Eye (tissue), 1 donor: ENCODE results near the gene KCNQ1.

Experiments used
- DNase-seq: peaks from one replicate; pipeline ENCODE4 v3.0.0-alpha.2; 2015

Gene KCNQ1

DNA sequence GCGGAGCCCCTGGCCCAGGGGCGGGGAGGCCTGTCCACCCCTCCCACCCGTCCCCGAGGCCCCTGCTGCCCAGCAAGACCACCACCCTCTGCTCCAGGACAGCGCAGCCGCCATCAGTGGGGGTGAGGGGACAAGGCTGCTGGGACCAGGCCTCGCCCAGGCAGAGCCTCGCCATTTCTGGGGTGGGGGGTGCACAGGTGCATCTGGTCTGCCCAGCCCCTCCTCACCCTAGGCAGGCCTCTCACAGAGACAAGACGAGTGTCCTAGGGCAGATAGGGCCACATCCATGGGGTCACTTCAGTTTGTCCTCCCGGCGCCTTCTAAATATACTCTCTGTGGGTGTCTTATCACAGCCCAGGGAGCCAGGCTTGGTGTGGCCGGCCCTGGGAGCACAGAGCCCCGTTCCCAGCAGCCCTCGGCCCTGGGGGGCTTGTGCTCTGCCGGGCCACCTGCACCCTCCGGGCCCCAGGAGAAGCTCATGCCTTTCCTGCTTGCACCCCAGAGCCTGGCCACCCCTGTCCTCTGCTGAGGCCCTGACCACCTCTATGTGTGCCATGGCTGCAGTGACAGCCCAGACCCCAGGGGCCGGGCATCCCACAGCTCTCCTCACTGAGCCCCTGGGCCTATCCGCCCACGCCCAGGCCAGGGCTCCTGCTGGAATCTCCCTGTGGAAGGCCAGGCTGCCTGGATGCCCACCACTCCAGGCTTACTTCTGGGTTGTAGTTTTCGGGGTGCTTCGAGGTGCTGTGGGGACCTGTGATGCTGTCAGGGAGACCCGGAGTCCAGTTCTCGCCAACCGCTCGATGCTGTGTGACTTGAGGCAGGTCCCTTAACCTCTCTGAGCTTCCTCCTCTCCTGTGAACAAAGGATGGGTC is 70.8 kb downstream of the KCNQ1 start:
- no peak for DNase-seq

DNA sequence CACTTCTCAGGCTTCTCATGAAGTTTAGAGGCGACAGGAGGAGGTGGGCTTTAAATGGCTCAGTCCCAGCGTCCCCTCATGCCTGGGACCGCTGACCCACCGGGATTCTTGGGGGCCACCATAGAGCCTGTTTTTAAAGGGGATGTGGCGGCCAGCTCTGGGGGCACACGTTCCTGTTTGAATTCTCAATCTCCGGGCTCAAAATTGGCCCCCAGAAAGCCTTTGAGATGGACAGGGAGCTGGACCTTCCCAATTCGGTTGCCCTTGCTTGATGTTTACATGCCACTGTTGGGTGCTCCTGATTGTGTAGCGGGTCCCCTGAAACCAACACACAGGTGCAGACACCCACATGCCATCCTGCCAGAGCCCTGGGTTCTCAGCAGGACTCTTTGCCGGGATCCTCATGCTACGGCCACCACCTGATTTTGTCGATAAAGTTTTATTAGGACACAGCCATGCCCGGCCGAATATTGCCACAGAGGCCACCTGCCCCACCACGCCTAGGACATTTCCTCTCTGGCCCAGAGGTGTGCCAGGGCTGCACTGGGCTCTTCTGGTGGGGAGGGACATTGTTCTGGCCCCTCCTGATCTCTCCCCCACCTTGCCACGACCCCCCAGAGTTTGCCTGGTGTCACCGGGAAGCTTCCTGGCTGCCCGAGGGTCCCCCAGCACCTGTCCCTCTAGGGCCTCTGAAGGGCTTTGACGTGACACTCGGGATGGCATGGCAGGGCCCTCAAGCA is 71.6 kb downstream of the KCNQ1 start:
- DNase-seq: no peak

DNA sequence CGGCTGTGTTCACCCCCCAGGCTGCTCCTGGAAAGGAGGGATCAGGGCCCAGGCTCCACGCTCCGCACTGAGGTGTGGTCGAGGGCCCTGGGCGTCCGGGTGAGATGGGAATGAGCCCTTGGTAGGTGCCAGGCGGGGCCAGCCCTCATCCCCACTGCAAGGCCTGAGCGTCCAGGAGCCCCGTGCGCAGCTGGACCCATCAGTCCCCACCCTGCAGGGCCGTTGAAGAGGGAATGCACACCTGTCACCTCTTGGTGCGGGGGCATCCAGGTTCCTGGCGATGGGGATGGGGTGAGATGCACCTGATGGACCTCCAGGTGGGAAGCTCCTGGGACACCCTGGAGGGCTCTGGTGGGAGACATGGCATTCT is 72.2 kb downstream of the KCNQ1 start:
- no peak for DNase-seq

DNA sequence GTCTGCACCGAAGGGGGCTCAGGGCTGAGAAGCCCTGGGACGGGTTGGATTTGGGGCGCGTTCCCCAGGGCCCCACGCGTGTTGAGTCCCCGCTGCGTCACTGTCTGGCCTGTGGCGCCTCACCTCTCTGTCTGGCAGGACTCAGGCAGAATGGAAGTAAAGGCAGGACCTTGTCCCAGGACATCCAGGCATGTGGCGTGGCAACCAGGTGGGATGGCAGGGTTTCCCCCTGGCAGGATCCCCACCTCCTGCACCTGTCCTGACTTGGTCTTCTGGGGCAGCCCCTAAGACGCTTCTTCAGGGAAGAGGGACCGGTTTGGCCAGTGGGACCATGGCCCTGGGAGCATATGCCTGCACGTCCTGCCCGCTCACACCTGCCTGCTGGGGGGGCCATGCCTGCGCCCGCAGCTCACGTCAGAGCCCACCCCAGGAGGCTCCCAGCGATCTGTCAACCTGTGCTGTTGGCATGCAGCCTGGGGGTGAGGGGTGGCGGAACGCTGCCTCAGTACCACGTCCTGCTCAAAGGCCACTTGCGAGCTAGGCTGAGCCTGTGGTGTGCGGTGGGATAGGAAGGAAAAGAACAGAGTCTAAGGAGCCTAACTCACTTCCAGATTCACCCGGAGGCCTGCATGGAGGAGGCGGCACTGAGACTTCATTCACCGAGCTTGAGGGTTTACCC is 72.7 kb downstream of the KCNQ1 start:
- DNase-seq: no peak

DNA sequence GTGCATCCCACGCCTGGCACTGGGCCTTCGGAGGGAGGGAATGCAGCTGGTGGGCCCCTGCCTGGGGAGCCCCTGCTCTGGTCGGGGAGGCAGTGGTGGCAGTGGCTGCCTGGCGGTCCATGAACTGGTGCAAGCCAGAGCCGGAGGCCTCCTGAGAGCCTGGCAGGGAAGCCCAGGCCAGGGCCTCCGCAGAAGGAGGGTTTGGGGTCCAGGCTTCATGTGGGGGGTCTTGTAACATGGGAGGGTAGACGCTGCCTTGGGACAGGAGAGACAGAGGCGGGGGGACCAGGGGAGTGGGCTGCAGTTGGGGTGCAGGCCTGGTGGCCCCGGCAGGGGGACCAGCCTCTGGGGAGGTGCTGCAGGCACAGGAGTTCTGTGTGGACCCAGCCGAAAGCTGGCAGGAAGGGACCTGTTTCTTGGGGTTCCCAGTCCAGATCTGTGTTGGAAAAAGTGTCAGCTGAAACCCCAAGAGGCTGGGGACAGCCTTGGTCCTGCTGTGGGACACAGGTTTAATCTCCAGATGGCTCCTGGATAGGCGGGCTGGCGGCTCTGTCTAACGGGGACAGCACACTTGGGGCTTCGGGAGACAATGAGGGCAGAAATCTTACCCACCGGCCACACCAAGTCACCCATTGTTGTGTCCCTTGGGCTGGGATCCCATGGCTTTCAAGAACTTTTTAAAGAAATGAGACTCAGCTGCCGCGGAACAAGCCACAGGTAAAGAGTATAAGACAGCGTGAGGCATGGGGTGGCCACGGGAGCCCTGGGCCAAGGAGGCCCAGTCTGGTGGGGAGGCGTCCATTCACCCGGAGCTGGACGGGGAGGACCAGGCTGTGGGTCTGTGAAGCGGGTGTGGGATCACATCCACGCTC is 73.5 kb downstream of the KCNQ1 start:
- DNase-seq: no peak

DNA sequence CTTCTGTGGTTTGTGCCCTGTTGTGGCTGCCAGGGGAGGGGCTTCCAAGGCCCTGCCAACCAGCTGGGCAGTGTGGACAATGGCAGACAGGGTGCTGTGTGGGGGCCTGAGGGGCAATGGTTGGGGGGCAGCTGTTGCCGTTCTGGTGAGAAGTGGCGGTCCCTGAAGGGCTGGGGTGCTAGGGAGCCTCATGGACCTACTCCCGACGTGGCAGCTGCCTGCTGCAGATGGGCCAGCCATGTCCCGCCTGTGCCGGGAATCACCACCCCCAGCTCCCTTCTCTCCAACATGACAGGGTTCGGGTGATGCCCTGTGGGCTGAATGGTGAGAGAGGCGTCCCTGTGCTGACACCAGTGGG is 74.2 kb downstream of the KCNQ1 start:
- no peak for DNase-seq

DNA sequence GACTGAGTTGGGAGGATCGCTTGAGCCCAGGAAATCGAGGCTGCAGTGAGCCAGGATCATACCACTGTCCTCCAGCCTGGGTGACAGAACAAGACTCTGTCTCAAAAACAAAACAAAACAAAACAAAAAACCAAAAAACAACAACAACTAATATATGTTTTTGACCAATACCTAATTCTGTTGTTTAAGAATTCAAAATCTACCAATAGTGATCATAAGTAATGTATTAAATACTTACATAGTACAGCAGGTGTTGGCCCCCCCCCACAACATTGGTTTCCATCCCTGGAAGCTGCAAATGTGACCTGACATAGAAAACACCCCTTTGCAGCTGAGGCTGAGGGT is 74.7 kb downstream of the KCNQ1 start:
- DNase-seq: no peak

DNA sequence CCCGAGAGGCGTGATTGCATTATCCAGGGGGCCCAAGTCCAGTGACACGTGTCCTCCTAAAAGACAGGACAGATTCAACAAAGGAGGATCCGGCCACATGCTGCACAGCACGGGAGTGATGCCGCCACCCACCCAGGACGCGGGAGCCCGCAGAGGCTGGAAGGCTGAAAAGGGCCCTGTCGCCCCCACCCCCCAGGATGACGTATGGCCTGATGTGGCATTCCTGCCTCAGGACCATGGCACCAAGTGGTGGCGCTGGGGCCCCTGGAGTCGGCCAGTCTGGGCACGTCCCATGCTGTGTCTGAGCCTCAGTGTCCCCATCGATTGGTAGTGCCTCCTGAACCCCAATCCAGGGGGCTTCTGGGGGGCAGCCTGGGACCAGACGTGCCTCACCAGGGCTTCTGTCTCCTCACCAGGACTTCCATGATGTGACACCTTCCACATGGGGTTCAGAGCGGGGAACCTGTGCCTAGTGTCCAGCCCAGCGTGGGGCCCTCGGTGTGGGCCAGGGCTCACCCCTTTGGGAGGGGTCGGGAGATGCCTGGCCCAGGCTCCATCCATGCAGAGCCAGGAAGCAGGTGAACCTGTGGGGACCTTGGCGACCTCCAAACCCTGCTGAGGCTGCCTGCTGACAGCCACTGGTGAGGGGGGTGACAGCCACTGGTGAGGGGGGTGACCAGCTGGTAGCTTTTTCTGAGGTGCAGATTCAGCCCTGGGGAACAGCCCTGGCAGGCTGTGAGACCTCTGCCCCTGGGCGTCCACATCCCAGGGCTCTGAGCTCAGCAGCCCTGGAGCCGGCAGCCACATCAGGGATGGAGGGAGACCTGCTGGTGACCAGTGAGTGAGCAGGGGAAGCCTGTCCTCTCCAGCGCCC is 75.3 kb downstream of the KCNQ1 start:
- no peak for DNase-seq

DNA sequence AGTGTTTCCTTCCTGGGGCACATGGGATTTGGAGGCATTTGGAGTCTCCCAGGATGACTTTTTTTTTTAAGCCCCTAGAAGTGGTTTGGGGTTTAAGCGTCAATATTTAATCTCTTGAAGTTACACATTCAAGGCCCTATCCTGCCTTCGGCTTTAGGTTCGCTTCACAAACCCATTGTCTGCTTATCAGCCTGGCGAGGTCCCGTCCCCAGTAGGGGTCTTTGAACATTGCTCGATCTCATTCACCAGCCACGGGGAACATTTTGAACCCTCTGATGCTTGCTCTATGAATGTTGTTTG is 75.9 kb downstream of the KCNQ1 start:
- DNase-seq: no peak

DNA sequence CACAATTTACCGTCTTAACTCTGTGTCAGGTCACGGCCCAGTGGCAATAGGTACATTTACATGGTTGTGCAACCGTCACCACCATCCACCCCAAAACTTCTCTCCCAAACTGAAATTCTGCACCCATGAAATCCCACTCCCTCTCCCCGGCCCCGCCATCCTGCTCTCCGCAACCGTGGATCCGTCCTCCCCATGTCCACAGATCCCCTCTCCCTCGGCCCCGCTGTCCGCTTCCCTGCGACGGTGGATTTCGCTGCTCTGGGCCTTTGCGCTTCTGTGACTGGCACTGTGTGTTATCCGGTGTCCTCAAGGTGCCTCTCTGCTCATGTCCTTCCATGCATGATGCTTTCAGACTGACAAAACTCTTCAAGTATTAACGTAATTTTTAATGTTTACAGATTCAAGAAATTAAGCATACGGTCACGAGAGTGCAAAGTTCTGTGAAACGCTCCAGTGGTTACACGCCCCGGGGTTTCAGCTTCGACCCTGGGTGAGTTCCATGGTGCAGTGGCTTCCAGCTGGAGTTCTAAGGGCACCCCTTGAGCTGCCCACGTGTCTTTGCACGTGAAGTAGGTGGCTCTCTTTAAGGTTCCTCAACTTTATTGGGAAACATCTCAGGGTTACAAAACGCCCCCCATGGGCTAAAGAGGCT is 76.4 kb downstream of the KCNQ1 start:
- no peak for DNase-seq

DNA sequence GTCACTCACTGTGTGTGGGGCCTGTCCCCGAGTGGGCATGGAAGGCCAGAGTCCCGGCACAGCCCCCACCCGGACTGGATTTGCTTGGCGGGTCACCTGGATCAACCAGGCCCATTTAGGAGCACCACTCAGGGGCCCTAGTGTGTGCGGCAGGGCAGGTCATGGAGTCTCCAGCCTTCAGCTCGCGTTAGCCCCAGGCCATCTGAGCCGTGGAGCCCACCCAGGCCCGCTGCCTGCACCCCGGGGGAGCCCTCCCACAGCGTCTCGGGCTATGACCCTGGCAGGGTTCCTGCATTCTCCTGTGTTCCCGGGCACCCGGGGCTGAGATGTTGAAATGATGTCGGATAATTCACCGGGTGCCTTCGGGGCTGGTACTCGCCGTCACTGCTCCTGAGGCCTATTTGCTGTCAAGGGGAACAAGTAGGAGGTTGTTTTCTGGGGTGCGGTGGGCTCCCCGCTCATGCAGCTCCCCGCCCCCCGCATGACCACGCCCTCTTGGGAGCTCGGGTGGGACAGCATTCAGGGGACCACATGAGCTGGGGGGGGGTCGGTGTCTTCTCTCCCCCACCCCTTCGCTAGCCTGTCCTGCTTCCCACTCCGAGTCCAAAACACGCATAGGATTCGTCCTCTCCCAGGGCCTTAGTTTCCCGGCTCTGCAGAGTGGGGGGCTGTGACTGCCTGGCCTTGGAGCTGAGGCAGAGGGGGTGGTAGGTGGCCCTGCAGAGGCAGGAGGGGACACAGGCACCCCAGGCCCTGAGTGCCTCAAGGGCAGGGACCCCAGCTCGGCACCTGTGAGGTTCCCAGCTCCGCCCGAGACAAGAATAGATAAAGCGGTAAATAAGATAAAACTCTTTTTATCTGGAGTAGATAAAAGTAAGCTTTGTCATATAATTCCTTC is 77.2 kb downstream of the KCNQ1 start:
- DNase-seq: no peak

DNA sequence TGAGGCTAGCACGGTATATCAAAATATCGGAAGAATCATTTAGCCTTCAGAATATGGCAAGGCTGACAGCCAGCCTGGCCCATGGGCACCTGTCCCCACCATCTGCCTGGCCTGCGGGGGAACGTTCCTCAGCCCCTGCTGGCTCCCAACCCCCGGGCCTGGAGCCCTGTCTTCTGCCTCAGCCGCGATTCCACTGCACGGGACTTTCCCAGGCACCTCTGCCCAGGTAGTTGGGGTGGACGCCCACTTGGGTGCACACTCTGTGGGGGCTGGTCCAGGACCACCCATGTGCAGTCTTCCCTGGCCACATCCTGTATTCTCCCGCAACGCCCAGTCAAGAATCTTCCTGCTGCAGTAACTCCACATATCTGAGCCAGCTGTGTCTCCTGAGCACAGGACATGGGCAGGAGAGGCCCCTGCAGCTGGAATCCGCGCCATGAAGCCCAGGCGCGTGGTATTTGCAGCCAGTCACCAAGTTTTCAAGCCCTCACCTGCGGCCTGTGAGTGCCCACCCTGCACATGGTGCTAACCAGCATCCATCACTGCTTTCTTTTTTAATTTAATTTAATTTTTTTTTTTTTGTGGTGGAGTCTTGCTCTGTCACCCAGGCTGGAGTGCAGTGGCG is 77.9 kb downstream of the KCNQ1 start:
- DNase-seq: no peak

DNA sequence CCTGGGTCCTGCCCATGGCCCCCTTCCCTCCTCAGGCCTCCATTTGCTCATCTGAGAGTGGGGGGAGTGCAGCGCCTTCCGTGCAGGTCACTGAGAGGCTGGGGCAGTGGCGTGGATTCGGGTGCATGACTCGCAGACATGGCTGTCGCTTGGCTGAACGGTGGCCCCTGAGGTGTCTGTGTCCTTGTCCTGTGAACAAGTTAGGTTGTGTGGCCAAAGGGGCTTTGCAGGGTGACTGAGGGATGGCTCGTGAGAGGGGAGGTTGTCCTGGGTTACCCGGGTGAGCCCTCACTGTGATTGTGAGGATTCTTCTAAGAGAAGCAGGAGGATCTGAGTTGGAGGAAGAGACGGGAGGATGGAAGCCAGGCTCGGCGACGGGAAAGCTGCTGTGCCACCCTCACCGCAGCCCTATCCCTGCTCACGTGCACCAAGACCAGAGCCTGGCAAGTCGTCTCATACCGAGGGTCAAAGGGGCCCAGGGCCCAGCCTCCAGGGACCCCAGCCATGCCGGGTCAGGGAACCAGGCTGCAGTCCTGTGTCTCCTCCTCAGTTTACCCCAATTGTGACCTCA is 79.1 kb downstream of the KCNQ1 start:
- DNase-seq: no peak

DNA sequence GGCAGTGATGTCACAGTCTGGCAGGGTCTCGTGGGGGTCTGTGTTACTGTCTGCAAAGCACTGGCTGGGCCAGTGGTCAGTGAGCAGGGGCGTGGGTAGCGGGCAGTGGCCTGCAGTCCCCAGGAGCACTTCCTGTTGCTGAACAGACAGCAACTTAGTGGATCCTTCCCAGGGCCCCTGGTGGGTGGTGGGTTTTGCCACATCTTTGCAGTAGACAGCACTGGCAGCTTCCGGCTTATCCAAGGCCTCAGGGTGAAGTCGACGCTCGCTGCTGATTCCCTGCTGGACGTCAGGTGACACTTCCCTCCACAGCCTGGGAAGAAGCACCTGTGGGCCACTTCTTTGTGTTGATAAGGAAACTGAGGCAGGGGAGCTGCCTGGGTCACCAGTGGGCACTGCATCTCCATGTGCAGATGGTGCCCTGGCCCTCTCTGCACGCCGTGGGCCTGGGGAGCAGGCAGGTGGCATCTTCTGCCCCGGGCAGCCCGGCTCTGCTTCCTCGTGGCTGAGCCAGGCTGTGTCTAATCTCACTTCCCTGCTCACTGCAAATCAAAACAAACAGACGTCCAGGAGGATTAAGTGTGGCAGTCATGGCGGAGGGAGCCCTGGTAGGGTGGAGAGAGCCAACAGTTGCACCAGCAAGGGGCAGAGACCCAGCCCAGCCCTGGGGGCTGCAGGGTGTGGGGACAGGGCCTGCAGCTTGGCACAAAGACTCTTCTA is 79.8 kb downstream of the KCNQ1 start:
- no peak for DNase-seq

DNA sequence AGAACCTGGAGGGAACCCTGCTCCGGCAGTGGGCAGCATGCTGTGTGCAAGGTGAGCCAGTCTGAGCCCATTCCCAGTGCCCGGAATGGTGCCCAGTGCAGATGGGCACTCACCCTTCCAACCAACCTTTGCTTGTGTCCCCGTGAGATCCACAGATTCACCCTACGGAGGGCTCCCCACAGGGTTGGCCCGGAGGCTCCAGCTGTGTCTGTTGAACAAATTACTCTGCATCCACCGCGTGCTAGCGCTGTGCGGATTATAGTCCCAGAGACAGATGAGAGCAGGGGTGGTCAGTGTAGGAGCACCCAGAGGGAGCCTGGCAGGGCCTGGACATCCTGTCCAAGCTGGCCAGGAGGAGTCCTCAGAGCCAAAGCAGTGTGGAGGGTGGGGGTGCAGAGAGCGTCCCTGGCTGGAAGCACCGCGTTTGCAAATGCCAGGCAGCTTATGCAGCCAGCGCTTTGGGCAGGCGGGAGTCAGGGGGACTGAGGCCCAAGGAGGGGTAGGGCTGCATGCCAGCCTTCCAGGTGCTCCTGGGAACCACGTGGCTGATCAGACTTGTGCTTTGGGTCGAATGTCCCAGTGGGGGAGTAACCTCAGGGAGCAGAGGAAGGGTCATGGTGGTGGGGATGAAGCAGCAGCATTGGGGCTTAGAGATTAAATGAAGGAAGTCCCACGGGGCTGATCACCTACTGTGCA is 80.5 kb downstream of the KCNQ1 start:
- DNase-seq: no peak

DNA sequence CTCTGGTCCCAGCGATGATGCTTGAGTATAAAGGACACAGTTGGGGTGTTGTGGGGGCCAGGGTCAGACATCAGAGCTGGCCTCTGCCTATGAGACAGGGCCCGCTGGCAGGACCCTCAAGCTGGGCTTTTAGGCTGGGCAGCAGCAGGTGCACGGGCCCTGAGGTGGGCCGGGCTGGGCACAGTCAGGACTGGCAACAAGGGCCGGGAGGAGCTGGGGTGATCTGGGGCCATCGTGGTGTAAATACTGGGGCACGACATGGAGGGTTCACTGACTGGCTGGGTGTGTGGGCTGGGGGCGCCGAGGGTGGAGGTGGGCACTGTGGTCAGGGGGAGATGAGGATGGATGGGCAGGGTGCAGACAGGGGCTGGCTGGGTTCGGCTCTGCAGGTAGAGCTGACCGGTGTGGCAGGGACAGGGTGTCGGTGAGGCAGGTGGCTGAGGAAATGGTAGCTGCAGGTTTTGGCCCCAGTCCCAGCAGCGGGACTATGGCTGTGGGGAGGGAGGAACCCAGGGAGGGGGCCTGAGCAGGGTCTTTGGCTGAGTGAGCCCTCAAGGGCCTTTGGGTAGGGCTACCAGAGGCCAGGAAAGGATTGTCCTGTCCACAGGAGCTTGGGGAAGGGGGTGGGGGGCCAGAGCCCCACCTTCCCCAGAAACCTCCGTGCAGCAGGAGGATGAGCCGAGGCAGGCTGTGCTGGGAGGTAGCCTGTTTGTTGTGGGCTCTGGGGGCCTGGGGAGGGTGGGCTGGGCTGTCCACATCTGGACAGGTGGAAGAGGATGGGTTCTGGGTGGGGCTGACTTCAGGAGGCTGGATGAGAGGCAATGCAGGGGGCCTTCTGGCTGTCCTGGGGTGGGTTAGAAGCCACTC is 81.4 kb downstream of the KCNQ1 start:
- DNase-seq: no peak

DNA sequence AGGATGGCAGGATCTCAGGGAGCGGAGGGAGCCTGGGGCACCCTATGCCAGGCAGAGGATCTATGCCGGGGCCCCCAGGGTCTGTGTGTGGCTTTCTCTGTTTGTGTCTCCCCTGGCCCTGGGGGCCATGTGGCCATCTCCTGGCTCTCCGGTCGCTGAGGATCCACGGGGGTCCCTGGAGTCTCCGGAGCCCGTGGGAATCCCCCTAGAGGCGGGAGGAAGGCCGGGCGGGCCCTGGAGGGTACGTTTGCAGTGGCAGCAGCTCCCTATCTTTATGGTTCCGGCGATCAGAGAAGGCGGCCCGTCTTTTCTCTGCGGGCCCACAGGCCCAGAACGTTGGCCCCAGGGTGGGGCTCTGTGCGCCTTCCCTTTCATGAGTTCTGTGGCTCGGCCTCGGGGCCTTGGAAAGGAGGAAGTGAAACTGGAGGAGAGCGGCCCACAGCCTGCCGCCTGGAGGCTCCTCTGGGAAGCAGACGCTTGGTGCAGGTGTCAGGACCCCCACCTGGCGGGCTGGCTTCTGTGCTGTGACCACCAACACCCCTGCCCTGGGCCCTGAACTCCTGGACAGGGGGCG is 82.1 kb downstream of the KCNQ1 start:
- DNase-seq: no peak
